ENCODE data around the gene SMU1. TPM values are rescaled to one million over a fixed set of nuclear protein-coding genes. Genes with fewer than 3 reads are reported as not detected.

SMU1 gene
- total RNA-seq, 4 donors from 2014 or later: 19.8 to 24.2 (median 22.1) TPM

DNA sequence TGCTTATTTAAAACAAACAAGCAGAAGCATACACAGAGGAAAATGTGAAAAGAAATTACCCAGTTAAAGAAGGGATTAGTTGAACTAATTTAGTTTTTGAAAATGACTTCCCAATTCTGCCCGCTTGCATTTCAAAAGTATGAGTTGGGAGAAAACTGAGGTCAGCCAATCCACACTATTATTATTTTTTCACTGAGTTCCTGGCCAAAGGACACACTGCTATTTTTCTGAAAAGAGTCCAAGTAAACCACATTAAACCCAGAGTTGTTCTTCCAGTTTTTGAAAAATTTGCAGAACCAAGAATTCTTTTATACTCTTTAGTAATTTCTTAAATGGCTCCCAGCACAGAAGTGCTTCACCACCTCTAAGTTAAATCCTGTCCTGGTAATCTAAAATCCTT lies 7.5 kb downstream of the SMU1 start:
- Histone ChIP-seq H3K27ac (no peak overlapping the region), H3K36me3 (peaks cover 30 to 46% of the 10 kb centered on the region in 2 donors)
- 74 to 88% methylated on average over 1 of the region's 1 CpG for WGBS, 2 donors

DNA sequence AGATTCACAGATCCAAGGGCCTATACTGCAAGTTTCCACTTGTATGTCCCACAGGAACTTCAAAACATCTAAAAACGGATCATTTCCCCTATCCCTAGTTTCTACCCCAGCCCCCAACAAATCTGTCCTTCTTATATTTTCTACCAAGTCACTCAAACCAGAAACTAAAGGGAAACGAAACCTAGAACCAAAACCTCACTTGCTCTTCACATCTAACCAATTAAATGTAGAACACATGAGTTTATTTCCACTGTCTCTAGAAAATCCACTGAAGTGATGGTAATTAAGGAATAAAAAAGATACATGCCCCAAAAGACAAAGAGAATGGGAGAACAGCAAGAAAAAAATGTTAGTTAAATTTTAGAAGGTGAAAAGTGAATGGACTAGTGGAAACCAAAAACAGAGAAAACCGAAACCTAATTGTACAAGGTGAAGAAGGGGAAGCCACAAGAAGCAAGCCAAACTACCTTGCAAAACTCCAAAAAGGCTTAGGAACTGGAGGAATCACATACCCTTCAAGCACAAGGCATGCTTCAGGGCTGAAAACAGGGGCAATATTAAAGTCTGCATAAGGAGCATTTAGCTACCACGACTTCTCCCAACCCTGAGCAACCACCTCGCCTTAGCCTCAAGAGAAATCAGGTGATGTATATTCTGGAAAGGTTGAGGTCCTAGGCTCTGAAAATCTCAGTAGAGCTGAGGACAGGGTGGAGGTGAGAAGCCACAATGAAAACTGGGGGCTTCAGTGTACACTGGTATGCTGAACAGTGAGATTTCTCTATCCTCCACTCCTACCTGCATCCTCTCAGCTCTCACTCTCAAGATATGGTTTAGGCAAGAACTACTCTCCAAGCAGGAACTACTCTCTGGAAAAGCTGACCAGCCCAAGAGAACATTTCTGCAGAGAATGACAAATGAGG lies 11.1 kb downstream of the SMU1 start:
- no peak for DNase-seq
- intact Hi-C loops (cut with DNase I): no loop called here
- H3K27ac ChIP-seq: no peak overlapping the region
- 89 to 93% methylated on average over 5 of the region's 5 CpGs for WGBS, 2 donors
- no peaks in the 10 kb centered on the region for H3K9me3 ChIP-seq
- H3K36me3 ChIP-seq: peaks cover 37 to 43% of the 10 kb centered on the region in 2 donors
- peaks cover 0 to 3% of the 10 kb centered on the region in 2 donors for H3K4me1 ChIP-seq
- no peak overlapping the region for H3K4me3 ChIP-seq (replicated peaks in 1 of 3)
- no peaks in the 10 kb centered on the region for H3K27me3 ChIP-seq
- no peak for TF ChIP-seq POLR2A (IDR thresholded peaks at IDR 0.05)
- TF ChIP-seq CTCF (IDR thresholded peaks at IDR 0.05): no peak

More for the DNA sequence above, 7.5 kb downstream of the SMU1 start:
- Histone ChIP-seq H3K27me3 (no peaks in the 10 kb centered on the region), H3K4me1 (peaks cover 0 to 3% of the 10 kb centered on the region in 2 donors), H3K9me3 (no peaks in the 10 kb centered on the region), H3K4me3 (replicated peaks in 1 of 3) (no peak overlapping the region)
- TF ChIP-seq CTCF (IDR thresholded peaks at IDR 0.05): no peak
- no peak for TF ChIP-seq POLR2A (IDR thresholded peaks at IDR 0.05)
- no peak for DNase-seq
- intact Hi-C loops (cut with DNase I): no loop called here

- no peak for TF ChIP-seq POLR2A (IDR thresholded peaks at IDR 0.05)
- no peak for TF ChIP-seq CTCF (IDR thresholded peaks at IDR 0.05)
- Histone ChIP-seq H3K27me3 (no peaks in the 10 kb centered on the region), H3K27ac (no peak overlapping the region), H3K4me3 (replicated peaks in 1 of 3) (no peak overlapping the region), H3K36me3 (peaks cover 40 to 55% of the 10 kb centered on the region in 2 donors), H3K4me1 (no peaks in the 10 kb centered on the region), H3K9me3 (no peaks in the 10 kb centered on the region)
- intact Hi-C loops (cut with DNase I): no loop called here
- 94 to 97% methylated on average over 4 of the region's 4 CpGs for WGBS, 2 donors
- no peak for DNase-seq
These were observed 25.3 kb downstream of the SMU1 start for GRCh38 chr9:33051144-33051543.

- DNase-seq: no peak
- TF ChIP-seq CTCF (IDR thresholded peaks at IDR 0.05) (no peak), POLR2A (IDR thresholded peaks at IDR 0.05) (no peak)
- WGBS, 2 donors: 92 to 96% methylated on average over 2 of the region's 2 CpGs
- Histone ChIP-seq H3K9me3 (no peaks in the 10 kb centered on the region), H3K4me3 (replicated peaks in 1 of 3) (no peak overlapping the region), H3K27me3 (no peaks in the 10 kb centered on the region), H3K4me1 (no peaks in the 10 kb centered on the region), H3K36me3 (peaks cover 28 to 45% of the 10 kb centered on the region in 2 donors), H3K27ac (no peak overlapping the region)
- intact Hi-C loops (cut with DNase I): no loop called here
These were observed 26.7 kb downstream of the SMU1 start for GRCh38 chr9:33049680-33050361.

DNA sequence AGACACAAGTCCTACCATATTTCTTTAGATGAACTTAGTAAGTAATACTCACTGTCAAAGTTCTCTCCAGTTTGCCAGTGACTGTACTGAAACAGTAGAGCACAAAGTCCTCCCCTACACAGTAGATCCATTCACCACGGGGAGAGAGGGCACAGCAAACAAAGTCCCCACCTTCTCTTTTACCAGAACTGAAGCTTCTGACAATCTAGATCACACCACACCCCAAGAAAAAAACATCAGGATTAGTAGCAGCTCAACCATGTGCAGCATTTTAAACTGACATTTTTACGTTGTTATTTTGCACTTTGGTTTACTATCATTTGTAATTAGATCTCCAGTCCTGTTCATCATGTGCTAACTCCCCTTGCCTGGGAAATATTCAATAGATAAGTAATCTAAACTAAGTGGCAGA lies 28.4 kb downstream of the SMU1 start:
- intact Hi-C loops (cut with DNase I): no loop called here
- H3K36me3 ChIP-seq: peaks cover 20 to 37% of the 10 kb centered on the region in 2 donors
- DNase-seq: no peak
- 81 to 93% methylated on average over 2 of the region's 2 CpGs for WGBS, 2 donors
- H3K4me1 ChIP-seq: peaks cover 0 to 5% of the 10 kb centered on the region in 2 donors
- no peaks in the 10 kb centered on the region for H3K27me3 ChIP-seq
- no peak overlapping the region for H3K4me3 ChIP-seq (replicated peaks in 1 of 3)
- TF ChIP-seq POLR2A (IDR thresholded peaks at IDR 0.05) (no peak), CTCF (IDR thresholded peaks at IDR 0.05) (no peak)
- no peak overlapping the region for H3K27ac ChIP-seq
- no peaks in the 10 kb centered on the region for H3K9me3 ChIP-seq
